ENCODE data around the gene REXO4.

REXO4 gene

GRCh38 chr9:133369933-133370332, 47.9 kb downstream of the REXO4 start:
- no peak overlapping the region for H3K4me3 ChIP-seq (ENCODE audit: low read length)
- no peak for DNase-seq (ENCODE audit: low read depth)
- no peak for TF ChIP-seq CTCF (IDR thresholded peaks at IDR 0.05; ENCODE audit: insufficient read depth, low read depth, low read length, missing control alignments)

GRCh38 chr9:133369422-133369821, 48.4 kb downstream of the REXO4 start:
- DNase-seq (ENCODE audit: low read depth), result no peak
- no peak for TF ChIP-seq CTCF (IDR thresholded peaks at IDR 0.05; ENCODE audit: insufficient read depth, low read depth, low read length, missing control alignments)
- no peak overlapping the region for H3K4me3 ChIP-seq (ENCODE audit: low read length)

DNA sequence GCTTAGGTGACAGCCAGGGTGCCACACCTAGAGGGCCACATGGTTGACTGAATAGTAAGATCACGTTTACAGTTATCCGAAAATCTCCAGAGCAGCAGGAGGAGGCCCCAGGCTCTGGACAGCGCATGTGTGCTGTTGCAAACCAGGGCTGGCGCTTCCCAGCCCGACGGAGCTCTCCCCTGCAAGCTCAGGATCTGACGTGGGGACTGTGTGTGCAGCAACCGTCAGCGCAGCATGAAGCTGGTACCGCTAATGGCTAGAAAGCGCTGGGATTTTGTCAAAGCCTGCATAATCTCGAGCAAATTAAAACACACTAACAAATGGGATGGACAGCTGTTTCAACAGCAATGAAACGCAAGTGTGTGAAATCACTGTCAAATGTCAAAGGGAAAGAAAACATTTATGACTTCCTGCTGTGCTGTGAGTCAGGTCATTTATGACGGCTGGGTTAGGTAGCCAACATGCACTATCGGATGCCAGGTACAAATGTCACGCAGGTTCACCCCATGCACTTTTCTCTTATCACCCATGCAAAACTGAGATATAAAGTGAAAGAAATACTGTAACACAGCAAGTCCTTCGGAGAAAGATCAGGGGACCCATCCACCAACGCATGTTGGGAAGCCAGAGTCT, 49.4 kb downstream of the REXO4 start:
- H3K4me3 ChIP-seq (ENCODE audit: low read length), result no peak overlapping the region
- DNase-seq (ENCODE audit: low read depth), result no peak
- TF ChIP-seq CTCF (IDR thresholded peaks at IDR 0.05; ENCODE audit: insufficient read depth, low read depth, low read length, missing control alignments), result no peak

DNA sequence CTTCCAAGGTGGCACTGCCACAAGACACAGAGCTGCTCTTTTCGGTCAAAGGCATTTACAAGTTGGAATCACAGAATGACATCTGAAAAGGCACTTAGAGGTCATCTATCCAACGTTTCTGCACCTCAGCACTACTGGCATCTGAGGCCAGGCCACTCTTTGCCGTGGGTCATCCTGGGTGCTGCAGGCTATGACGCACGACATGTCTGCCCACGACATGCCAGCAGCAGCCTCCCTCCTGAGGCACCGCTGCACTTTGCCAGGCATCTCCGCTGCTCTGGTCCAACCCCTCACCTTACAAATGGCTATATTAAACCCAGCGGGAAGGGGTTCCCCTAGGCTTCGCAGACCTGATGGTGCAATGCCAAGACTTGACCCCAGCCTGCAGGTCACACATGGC, 50.0 kb downstream of the REXO4 start:
- no peak overlapping the region for H3K4me3 ChIP-seq (ENCODE audit: low read length)
- no peak for DNase-seq (ENCODE audit: low read depth)
- TF ChIP-seq CTCF (IDR thresholded peaks at IDR 0.05; ENCODE audit: insufficient read depth, low read depth, low read length, missing control alignments), result no peak

DNA sequence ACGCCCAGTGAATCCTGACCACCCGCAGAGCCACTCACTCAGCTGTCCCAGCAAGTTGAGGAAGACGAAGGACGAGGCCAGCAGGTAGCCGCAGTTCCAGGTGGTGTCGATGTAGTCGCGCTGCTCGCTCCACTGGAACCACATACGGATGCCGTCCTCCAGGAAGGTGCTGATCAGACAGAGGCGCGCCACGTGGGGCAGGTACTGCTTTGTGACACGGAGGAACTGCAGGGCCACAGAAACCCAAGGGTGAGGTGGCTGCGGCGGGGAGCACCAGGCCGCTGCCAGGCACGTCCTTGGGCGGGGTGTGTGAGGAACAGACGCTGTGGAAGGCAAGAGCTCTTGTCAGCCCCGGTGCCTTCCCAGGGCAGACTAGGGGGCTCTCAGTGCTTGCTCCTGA, 50.6 kb downstream of the REXO4 start:
- no peak for DNase-seq (ENCODE audit: low read depth)
- no peak for TF ChIP-seq CTCF (IDR thresholded peaks at IDR 0.05; ENCODE audit: insufficient read depth, low read depth, low read length, missing control alignments)
- H3K4me3 ChIP-seq (ENCODE audit: low read length), result no peak overlapping the region

GRCh38 chr9:133366435-133366834, 51.4 kb downstream of the REXO4 start:
- no peak overlapping the region for H3K4me3 ChIP-seq (ENCODE audit: low read length)
- no peak for TF ChIP-seq CTCF (IDR thresholded peaks at IDR 0.05; ENCODE audit: insufficient read depth, low read depth, low read length, missing control alignments)
- no peak for DNase-seq (ENCODE audit: low read depth)

GRCh38 chr9:133362359-133363044, 55.3 kb downstream of the REXO4 start:
- no peak for TF ChIP-seq CTCF (IDR thresholded peaks at IDR 0.05; ENCODE audit: insufficient read depth, low read depth, low read length, missing control alignments)
- DNase-seq (ENCODE audit: low read depth), result peak; percentile 27
- no peak overlapping the region for H3K4me3 ChIP-seq (ENCODE audit: low read length)

All from epithelial cell of esophagus (primary cell).